SK-N-MC (cell line): ENCODE measurements around the gene ZNF219.

Experiments used
- EZH2 ChIP-seq: fragments of 200-600 bp; sonication (generic); IDR thresholded peaks from one replicate; pipeline ENCODE4 v1.6.1; 2017; ENCODE audit warnings: antibody characterized with exemption
- FOXP2 ChIP-seq: optimal IDR thresholded peaks from 2 replicates; pipeline ENCODE3; 2011; ENCODE audit warnings: mild to moderate bottlenecking, moderate library complexity; ENCODE audit not compliant: insufficient read depth; ENCODE audit errors: extremely low read length, control extremely low read depth
- POLR2AphosphoS5 ChIP-seq: IDR thresholded peaks from 2 replicates; pipeline ENCODE4 v1.6.1; 2012; ENCODE audit warnings: mild to moderate bottlenecking, low read depth, low read length, borderline replicate concordance

DNA sequence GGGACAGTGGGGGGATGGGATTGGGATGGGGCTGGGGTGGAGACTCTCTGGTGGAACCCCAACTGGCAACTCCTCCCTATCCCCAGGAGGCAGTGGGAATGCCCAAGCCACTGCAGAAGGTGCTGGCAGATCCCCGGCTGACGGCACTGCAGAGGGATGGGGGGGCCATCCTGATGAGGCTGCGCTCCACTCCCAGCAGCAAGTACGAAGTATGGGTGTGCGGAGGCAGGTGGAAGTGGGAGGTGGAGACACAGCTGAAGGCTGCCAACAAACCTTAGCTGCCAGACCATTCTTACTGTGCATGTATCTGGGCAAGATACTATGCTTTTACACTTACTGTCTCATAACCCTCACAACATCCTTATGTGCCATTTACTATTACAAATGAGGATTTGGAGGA lies 20.2 kb downstream of the ZNF219 start:
- no peak for TF ChIP-seq POLR2AphosphoS5
- no peak for TF ChIP-seq EZH2
- no peak for TF ChIP-seq FOXP2
